A549 (cell line): ENCODE results near the gene PPP1R18.
"Not testable (repeated sequence)": the region's sequence is repeated elsewhere in the genome, so short reads cannot be mapped to it uniquely, and the experiment has no call there.

Experiments
- BCL3 ChIP-seq: fragments of >200 bp; sonication (Bioruptor Twin); formaldehyde crosslinking; IDR thresholded peaks from 3 replicates; pipeline ENCODE4 v1.6.1; 2016
- BHLHE40 ChIP-seq: IDR thresholded peaks from 2 replicates; pipeline ENCODE4 v1.6.1; 2012; ENCODE audit warnings: low read depth, low read length, inconsistent platforms
- CEBPB ChIP-seq, 2 experiments: fragments of >200 bp in 1 of 2; sonication (Bioruptor Twin) in 1 of 2; formaldehyde crosslinking in 1 of 2; IDR thresholded peaks; 2 replicates each; pipeline ENCODE4 v1.6.1; 2012 to 2016
- CHD2 ChIP-seq: fragments of 150-350 bp; IDR thresholded peaks from 2 replicates; pipeline ENCODE4 v1.6.1; 2014; ENCODE audit warnings: low read length; ENCODE audit not compliant: partially characterized antibody
- CTCF ChIP-seq: fragments of >200 bp; sonication (Bioruptor Twin); formaldehyde crosslinking; IDR thresholded peaks from 3 replicates; pipeline ENCODE4 v1.5.1; 2016
- ESRRA ChIP-seq: fragments of 150-350 bp; IDR thresholded peaks from 2 replicates; pipeline ENCODE4 v1.6.1; 2014; ENCODE audit warnings: mild to moderate bottlenecking, low read length, borderline replicate concordance
- MAZ ChIP-seq: fragments of 150-350 bp; IDR thresholded peaks from 2 replicates; pipeline ENCODE4 v1.6.1; 2014; ENCODE audit warnings: antibody characterized with exemption, low read depth, low read length, borderline replicate concordance
- PHF8 ChIP-seq: fragments of 200-600 bp; sonication (generic); IDR thresholded peaks from 2 replicates; pipeline ENCODE4 v1.6.1; 2016; ENCODE audit warnings: low read depth, mild to moderate bottlenecking, antibody characterized with exemption, moderate library complexity, borderline replicate concordance
- POLR2A ChIP-seq: IDR thresholded peaks from 2 replicates; pipeline ENCODE4 v1.6.1; 2012; ENCODE audit warnings: mild to moderate bottlenecking, low read length
- RAD21 ChIP-seq, 2 experiments: fragments of >200 bp in 1 of 2; sonication (Bioruptor Twin) in 1 of 2; formaldehyde crosslinking in 1 of 2; IDR thresholded peaks in 1 of 2; conservative IDR thresholded peaks in 1 of 2; 2 replicates in 1 of 2; 3 replicates in 1 of 2; pipeline ENCODE4 v1.6.1; 2012 to 2018; ENCODE audit warnings: inconsistent platforms in 1 of 2
- REST ChIP-seq: fragments of 200-600 bp; sonication (generic); IDR thresholded peaks from 2 replicates; pipeline ENCODE4 v1.6.1; 2016; ENCODE audit warnings: antibody characterized with exemption, mild to moderate bottlenecking, moderate library complexity
- RFX5 ChIP-seq: fragments of 450-650 bp; IDR thresholded peaks from 2 replicates; pipeline ENCODE4 v1.7.1; 2014; ENCODE audit warnings: antibody characterized with exemption, mild to moderate bottlenecking, moderate library complexity
- ZFP36 ChIP-seq: fragments of 450-650 bp; IDR thresholded peaks from 2 replicates; pipeline ENCODE4 v1.6.1; 2014; ENCODE audit warnings: borderline replicate concordance; ENCODE audit not compliant: partially characterized antibody

GRCh38 chr6:30666300-30666699, 20.1 kb downstream of the PPP1R18 start:
- TF ChIP-seq MAZ; POLR2A; BCL3; RAD21 (conservative IDR thresholded peaks at IDR 0.05 in 1 of 2, IDR thresholded peaks at IDR 0.05 in 1 of 2); PHF8; REST; CTCF; RFX5; BHLHE40; CHD2; ZFP36; CEBPB (IDR thresholded peaks at IDR 0.05); ESRRA: not testable (repeated sequence)
